ENCODE measurements around the gene NAALADL1.

NAALADL1 gene

GRCh38 chr11:65084598-65085375 is 26.4 kb upstream of the NAALADL1 start:
- no peak for DNase-seq
- Histone ChIP-seq H3K27ac (peak overlapping the region; percentile 98), H3K4me3 (ENCODE audit: low read depth, low read length) (peak overlapping the region; percentile 87), H3K36me3 (replicated peaks) (peaks cover 20% of the 10 kb centered on the region), H3K27me3 (replicated peaks) (no peaks in the 10 kb centered on the region)
- TF ChIP-seq CTCF (IDR thresholded peaks at IDR 0.05; ENCODE audit: low read depth, low read length, missing control alignments), result no peak
- in situ Hi-C loops (cut with HindIII; ENCODE audit: low pct_ligation_motif_present, low sequenced_read_pairs), result no loop called here

- TF ChIP-seq CTCF (IDR thresholded peaks at IDR 0.05; ENCODE audit: low read depth, low read length, missing control alignments), result no peak
- DNase-seq, result peak; percentile 89
- H3K27me3 ChIP-seq (replicated peaks), result no peaks in the 10 kb centered on the region
- H3K27ac ChIP-seq, result peak within 1 kb of the TSS; percentile 98
- peaks cover 14% of the 10 kb centered on the region for H3K36me3 ChIP-seq (replicated peaks)
- peak within 1 kb of the TSS; percentile 87 for H3K4me3 ChIP-seq (ENCODE audit: low read depth, low read length)
- in situ Hi-C loops (cut with HindIII; ENCODE audit: low pct_ligation_motif_present, low sequenced_read_pairs), result no loop called here
Observed at GRCh38 chr11:65083834-65084597, 25.7 kb upstream of the NAALADL1 start, which contains the start of the genes CDCA5 and ZFPL1. TSS of gene CDCA5 (minus strand) at chr11:65084040. CDS start at chr11:65083978, 62 bp downstream. TSS of gene ZFPL1 (plus strand) at chr11:65084222. CDS start at chr11:65084699, 477 bp downstream.

GRCh38 chr11:65083134-65083833 is 24.9 kb upstream of the NAALADL1 start:
- H3K27me3 ChIP-seq (replicated peaks), result no peaks in the 10 kb centered on the region
- no peak for DNase-seq
- H3K4me3 ChIP-seq (ENCODE audit: low read depth, low read length), result peak overlapping the region; percentile 87
- in situ Hi-C loops (cut with HindIII; ENCODE audit: low pct_ligation_motif_present, low sequenced_read_pairs), result no loop called here
- TF ChIP-seq CTCF (IDR thresholded peaks at IDR 0.05; ENCODE audit: low read depth, low read length, missing control alignments), result no peak
- H3K27ac ChIP-seq, result peak overlapping the region; percentile 98
- H3K36me3 ChIP-seq (replicated peaks), result peaks cover 9% of the 10 kb centered on the region

- in situ Hi-C loops (cut with HindIII; ENCODE audit: low pct_ligation_motif_present, low sequenced_read_pairs), result no loop called here
- H3K4me3 ChIP-seq (ENCODE audit: low read depth, low read length), result no peak overlapping the region
- TF ChIP-seq CTCF (IDR thresholded peaks at IDR 0.05; ENCODE audit: low read depth, low read length, missing control alignments), result no peak
- H3K27me3 ChIP-seq (replicated peaks), result no peaks in the 10 kb centered on the region
- no peak overlapping the region for H3K27ac ChIP-seq
- H3K36me3 ChIP-seq (replicated peaks), result no peaks in the 10 kb centered on the region
- no peak for DNase-seq
Observed at GRCh38 chr11:65078786-65079342, 20.5 kb upstream of the NAALADL1 start.

GRCh38 chr11:65078151-65078550 is 19.8 kb upstream of the NAALADL1 start:
- TF ChIP-seq CTCF (IDR thresholded peaks at IDR 0.05; ENCODE audit: low read depth, low read length, missing control alignments), result peak; percentile 75
- no peak overlapping the region for H3K4me3 ChIP-seq (ENCODE audit: low read depth, low read length)
- H3K36me3 ChIP-seq (replicated peaks), result no peaks in the 10 kb centered on the region
- H3K27me3 ChIP-seq (replicated peaks), result no peaks in the 10 kb centered on the region
- in situ Hi-C loops (cut with HindIII; ENCODE audit: low pct_ligation_motif_present, low sequenced_read_pairs), result no loop called here
- peak; percentile 32 for DNase-seq
- H3K27ac ChIP-seq, result no peak overlapping the region

Measured in brain microvascular endothelial cell (primary cell).